ENCODE results near the gene BCL2L12. TPM values are rescaled to one million over a fixed set of nuclear protein-coding genes. Genes with fewer than 3 reads are reported as not detected.

The BCL2L12 gene
- total and polyA plus RNA-seq, 2 of the 13 experiments (the other 11 are each of a cell fraction or from before 2014, with no cell fraction given), result 26.8 to 40.8 TPM

DNA sequence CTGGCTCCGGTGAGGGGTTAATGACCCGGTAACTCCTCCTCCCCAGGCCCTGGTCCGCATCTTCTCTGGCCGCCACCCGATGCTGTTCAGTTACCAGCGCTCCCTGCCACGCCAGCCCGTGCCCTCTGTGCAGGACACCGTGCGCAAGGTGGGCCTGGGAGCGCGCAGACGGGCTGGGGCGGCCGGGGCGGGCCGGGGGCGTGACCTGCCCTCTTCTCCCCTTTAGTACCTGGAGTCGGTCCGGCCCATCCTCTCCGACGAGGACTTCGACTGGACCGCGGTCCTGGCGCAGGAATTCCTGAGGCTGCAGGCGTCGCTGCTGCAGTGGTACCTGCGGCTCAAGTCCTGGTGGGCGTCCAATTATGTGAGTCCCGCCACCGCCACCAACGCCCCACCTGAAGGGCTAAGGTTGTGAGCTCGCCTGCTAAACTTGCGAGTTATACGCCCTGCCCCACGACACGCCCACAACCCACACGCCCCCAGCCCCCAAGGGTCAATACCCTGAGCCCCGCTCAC, 35.6 kb downstream of the BCL2L12 start (continued):
- 0 out of 2 replicates have a peak, but pooled peaks have one; percentile 15 for TF ChIP-seq ZBTB7B (CRISPR knock-in tag; IDR thresholded peaks at IDR 0.05)
- TF ChIP-seq ATRX (CRISPR knock-in tag; IDR thresholded peaks at IDR 0.05; ENCODE audit: borderline replicate concordance), result no peak
- peak; percentile 8; the same call in 1 of the 2 replicates for TF ChIP-seq STAG1 (CRISPR knock-in tag; IDR thresholded peaks at IDR 0.05)

DNA sequence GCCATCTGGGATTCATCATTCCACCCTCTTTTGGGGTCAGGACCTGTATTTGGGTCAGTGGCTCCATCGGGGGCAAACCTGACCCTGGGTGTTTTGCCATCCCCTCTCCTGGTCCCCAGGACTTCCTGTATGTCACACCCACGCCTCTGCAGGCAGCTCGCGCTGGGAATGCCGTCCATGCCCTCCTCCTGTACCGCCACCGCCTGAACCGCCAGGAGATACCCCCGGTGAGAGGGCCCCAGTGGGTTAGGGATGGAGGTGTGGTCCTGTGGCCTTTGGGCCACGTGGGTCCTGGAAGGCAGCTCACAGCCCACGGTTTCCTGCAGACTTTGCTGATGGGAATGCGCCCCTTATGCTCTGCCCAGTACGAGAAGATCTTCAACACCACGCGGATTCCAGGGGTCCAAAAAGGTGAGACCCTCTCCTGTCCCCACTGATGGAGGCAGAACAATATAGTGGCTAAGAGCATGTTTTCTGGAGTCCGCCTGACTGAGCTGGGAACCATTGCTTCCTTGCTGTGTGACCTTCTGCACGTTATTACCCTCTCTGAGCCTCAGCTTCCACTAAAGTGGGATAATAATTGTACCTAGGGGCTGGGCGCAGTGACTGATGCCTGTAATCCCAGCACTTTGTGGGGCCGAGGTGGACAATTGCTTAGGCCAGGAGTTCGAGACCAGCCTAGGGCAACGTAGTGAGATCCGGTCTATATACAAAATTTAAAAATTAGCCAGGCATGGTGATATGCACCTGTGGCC, 39.3 kb downstream of the BCL2L12 start:
- Histone ChIP-seq H3K27ac (ENCODE audit: extremely low read length, insufficient read depth, low read length) (no peak overlapping the region), H3K9me3 (ENCODE audit: low read length) (no peaks in the 10 kb centered on the region), H3K27me3 (ENCODE audit: control insufficient read depth in 1 of 2, insufficient read depth in 2 of 2, low read length in 2 of 2) (peaks cover 0 to 24% of the 10 kb centered on the region in 2 experiments; a peak in 3 of 5 replicates), H3K4me3 (replicated peaks in 1 of 3; ENCODE audit: insufficient read depth in 1 of 3, low read depth in 2 of 3, low read length in 3 of 3) (no peak overlapping the region), H3K4me1 (ENCODE audit: insufficient read depth, low read length) (peaks cover 19% of the 10 kb centered on the region), H4K20me1 (ENCODE audit: insufficient read depth, low read length) (no peaks in the 10 kb centered on the region), H3K79me2 (ENCODE audit: insufficient read depth, low read length) (no peaks in the 10 kb centered on the region), H3K36me3 (replicated peaks in 1 of 2; ENCODE audit: control insufficient read depth in 1 of 2, insufficient read depth in 2 of 2, low read length in 2 of 2) (no peaks in the 10 kb centered on the region), H3K4me2 (ENCODE audit: low read depth, low read length) (0 out of 2 replicates have a peak overlapping the region, but pooled peaks have one; percentile 20), H3K9ac (ENCODE audit: insufficient read depth, low read depth, low read length) (no peak overlapping the region), H2AFZ (ENCODE audit: low read length) (no peak overlapping the region)
- intact Hi-C loops (cut with micrococcal nuclease; ENCODE audit: unreplicated experiment), result no loop called here
- in situ Hi-C loops (cut with HindIII; ENCODE audit: extremely low pct_ligation_motif_present, low pct_unique_long_range_greater_than_20kb), result no loop called here
- no TSS peak for BruUV-seq (replicated peaks)
- ChIA-PET CTCF (ENCODE audit: low intra/inter-chr PET ratio, low total read pairs) (no interaction called here), POLR2A (no interaction called here)
- no peak for DNase-seq (ENCODE audit: low spot score)
- 66% methylated on average over 8 of the region's 22 CpGs for WGBS (ENCODE audit: low lambda C conversion rate)
- TF ChIP-seq ZMYM3 (CRISPR knock-in tag; IDR thresholded peaks at IDR 0.05), result peak; percentile 81
- TF ChIP-seq, protein P1, sequence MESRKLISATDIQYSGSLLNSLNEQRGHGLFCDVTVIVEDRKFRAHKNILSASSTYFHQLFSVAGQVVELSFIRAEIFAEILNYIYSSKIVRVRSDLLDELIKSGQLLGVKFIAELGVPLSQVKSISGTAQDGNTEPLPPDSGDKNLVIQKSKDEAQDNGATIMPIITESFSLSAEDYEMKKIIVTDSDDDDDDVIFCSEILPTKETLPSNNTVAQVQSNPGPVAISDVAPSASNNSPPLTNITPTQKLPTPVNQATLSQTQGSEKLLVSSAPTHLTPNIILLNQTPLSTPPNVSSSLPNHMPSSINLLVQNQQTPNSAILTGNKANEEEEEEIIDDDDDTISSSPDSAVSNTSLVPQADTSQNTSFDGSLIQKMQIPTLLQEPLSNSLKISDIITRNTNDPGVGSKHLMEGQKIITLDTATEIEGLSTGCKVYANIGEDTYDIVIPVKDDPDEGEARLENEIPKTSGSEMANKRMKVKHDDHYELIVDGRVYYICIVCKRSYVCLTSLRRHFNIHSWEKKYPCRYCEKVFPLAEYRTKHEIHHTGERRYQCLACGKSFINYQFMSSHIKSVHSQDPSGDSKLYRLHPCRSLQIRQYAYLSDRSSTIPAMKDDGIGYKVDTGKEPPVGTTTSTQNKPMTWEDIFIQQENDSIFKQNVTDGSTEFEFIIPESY (CRISPR knock-in tag; IDR thresholded peaks at IDR 0.05), result peak; percentile 52; the same call in 1 of the 2 replicates
- TF ChIP-seq, protein P2, sequence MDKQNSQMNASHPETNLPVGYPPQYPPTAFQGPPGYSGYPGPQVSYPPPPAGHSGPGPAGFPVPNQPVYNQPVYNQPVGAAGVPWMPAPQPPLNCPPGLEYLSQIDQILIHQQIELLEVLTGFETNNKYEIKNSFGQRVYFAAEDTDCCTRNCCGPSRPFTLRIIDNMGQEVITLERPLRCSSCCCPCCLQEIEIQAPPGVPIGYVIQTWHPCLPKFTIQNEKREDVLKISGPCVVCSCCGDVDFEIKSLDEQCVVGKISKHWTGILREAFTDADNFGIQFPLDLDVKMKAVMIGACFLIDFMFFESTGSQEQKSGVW (CRISPR knock-in tag; IDR thresholded peaks at IDR 0.05; ENCODE audit: borderline replicate concordance), result no peak
- TF ChIP-seq ZNF768 (CRISPR knock-in tag; IDR thresholded peaks at IDR 0.05), result peak; percentile 97
- 0 out of 2 replicates have a peak, but pooled peaks have one; percentile 41 for TF ChIP-seq KDM1A (CRISPR knock-in tag; IDR thresholded peaks at IDR 0.05)
- no peak for FAIRE-seq
- no peak for ATAC-seq

Data from HepG2 (cell line).